Choroid plexus epithelial cell (primary cell): ENCODE data around the gene FRZB.

Experiments
- DNase-seq: peaks from one replicate; pipeline ENCODE4 v3.0.0-alpha.2; 2010; ENCODE audit warnings: low read depth
- H3K4me3 ChIP-seq: 2 replicates; pipeline ENCODE4 v1.5.1; 2011; ENCODE audit warnings: low read depth, mild to moderate bottlenecking, control low read depth, low read length, moderate library complexity
- TF ChIP-seq, protein P1 (sequence below): conservative IDR thresholded peaks from 2 replicates; pipeline ENCODE4 v1.5.1; 2011; ENCODE audit warnings: low read depth, mild to moderate bottlenecking, control low read depth, inconsistent platforms, low read length, moderate library complexity

FRZB gene

DNA sequence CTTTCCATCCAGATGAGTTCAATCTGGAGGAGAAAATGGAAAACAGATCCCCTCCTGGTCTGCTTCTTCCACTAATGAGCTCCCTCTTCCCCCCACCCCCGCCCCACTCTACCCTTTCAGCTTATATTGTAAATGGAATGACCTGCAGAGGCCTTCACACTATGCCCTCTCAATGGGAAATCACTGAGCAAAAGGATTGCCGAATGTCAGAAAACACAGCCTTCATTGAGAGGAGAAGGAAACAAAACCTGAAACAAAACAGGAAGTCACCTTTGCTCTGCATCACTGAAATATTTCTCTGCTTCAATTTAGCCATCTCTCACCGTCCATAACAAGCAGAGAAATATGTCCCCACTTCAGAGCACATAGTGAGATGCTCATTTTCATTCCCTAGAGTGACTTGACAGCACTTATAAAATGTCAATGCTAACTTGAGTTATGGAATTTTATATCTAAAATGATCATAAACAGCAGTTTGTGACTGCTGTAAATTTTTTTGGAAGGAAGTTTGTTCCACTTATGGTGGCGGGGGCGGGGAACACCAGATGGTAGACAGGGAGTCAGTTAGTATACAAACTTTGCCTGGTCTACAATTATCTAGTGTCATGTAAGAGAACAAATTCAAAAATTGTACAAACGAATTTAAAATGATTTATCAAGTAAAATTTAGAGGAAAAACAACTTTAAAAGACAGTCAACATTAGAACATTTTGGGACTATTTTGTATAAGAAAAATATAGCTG, 1.8 kb upstream of the FRZB start:
- H3K4me3 ChIP-seq = no peak overlapping the region
- TF ChIP-seq, protein P1, sequence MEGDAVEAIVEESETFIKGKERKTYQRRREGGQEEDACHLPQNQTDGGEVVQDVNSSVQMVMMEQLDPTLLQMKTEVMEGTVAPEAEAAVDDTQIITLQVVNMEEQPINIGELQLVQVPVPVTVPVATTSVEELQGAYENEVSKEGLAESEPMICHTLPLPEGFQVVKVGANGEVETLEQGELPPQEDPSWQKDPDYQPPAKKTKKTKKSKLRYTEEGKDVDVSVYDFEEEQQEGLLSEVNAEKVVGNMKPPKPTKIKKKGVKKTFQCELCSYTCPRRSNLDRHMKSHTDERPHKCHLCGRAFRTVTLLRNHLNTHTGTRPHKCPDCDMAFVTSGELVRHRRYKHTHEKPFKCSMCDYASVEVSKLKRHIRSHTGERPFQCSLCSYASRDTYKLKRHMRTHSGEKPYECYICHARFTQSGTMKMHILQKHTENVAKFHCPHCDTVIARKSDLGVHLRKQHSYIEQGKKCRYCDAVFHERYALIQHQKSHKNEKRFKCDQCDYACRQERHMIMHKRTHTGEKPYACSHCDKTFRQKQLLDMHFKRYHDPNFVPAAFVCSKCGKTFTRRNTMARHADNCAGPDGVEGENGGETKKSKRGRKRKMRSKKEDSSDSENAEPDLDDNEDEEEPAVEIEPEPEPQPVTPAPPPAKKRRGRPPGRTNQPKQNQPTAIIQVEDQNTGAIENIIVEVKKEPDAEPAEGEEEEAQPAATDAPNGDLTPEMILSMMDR = no peak
- DNase-seq = no peak

DNA sequence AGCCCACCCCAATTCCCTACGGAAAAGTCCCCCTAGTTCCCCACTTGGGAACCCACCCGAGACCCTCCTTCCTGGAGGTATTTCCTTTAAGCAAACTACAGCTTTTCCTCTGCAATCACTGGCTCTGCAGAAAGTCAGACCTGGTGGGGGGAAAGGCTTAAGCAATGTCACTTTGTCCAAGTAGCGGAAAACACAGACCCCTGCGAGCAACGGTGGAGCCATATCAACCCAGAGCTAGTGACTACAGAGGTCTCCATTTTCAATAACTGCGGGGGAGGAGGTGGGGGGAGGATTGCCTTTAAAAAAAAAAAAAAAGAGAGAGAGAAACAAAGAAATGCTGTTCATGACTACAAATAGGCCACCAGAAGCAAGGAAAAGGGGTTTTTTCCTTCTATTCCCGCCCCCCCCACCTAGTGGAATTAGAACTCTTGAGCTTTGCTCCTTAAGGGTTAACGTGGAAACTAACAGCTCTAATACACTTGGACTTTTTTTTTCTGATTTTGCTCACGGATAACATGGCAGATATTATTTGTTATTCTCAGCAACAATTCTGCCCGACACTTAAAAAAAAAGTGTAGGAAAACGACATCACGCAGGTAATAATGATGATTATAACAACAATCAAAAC, 1.1 kb upstream of the FRZB start:
- DNase-seq = no peak
- TF ChIP-seq, protein P1 = no peak

DNA sequence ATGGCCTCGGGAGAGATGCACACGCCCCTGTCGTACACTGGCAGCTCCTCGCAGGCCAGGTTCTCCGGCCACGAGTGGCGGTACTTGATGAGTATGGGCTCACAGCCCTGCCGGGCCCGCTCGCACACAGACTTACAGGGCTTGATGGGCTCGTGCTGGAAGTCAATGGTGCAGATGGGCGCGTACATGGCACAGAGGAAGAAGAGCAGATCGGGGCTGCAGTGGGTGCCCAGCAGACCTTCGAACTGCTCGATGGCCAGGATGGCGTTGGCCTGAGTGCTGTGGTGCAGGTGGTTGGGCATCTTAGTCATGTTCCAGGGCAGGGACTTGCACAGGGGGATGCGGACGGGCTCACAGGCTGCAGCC, 359 bp downstream of the FRZB start:
- peak overlapping the region; percentile 60 for H3K4me3 ChIP-seq
- TF ChIP-seq, protein P1 = no peak
- DNase-seq = peak; percentile 25

More for the DNA sequence above, 1.1 kb upstream of the FRZB start:
- H3K4me3 ChIP-seq = peak overlapping the region; percentile 60

DNA sequence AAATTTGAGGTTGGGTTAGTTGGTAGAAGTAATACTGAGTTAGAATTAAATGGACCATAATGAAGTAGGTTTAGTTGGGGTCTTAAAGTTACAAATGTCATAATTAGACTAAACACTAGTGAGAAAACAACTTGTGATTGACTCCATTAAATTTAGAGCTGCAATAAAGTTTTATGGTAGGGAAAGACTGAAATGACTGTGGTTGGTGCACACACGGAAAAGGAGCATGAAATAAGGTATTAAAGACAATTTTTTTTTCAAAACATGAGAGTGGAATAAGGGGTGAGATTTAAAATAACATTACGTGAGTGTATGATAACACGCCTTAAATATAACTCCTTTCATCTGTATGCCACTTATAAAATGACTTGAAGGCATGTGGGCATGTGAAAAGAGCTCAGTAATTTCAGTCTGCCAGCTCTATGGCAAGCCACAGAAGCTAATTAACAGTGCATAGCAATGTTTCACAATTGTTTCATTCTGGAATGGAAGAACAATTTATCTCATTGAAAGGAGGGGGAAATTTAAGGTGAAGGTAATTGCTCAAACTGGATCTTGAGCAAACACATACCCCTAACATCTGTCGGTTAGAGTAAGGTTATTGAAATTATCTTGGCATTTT, 1.4 kb downstream of the FRZB start:
- DNase-seq = no peak
- no peak overlapping the region for H3K4me3 ChIP-seq
- TF ChIP-seq, protein P1 = no peak

DNA sequence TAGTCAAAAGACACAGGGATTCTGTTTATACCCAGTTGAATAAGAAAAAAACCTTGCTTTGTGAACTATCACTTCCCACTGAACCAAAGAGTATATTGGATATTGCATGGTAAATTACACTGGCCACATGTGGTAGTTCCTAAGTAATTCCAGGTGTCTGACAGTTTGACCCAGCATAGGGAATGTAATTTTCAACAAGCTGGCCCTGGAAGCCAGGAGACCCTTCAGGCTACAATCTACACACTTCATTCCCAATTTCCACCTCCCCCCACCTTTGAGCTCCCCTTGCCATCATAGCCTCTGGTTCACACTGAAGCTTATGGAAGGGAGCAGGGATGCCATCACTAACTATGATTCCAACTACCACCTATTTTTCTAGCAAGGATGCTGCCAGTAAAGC, 2.8 kb downstream of the FRZB start:
- no peak overlapping the region for H3K4me3 ChIP-seq
- TF ChIP-seq, protein P1 = no peak
- DNase-seq = no peak

DNA sequence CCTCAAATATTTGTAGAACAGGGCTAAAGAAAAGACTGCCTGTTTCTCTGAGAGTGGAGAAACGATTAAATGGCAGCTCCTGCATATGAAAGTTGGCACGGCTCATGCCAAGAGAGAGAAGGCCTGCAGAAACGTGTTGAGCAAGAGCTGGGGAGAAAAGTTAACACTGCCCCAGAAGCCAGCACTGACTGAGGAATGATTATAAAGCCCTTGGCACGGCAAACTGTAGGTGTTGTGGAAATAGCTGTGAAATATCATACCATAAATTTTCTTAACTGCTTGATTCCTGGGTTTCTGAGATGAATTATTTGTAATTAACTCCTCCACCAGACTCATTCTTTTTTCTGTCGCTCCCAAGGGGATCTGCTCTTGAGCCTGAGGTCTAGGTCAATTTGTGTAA, 4.3 kb downstream of the FRZB start:
- TF ChIP-seq, protein P1 = no peak
- no peak for DNase-seq
- no peak overlapping the region for H3K4me3 ChIP-seq
